Activated CD8-positive, alpha-beta memory T cell treated with anti-CD3 and anti-CD28 coated beads, Interleukin-2, amount 50 U/mL, for 1 hour (primary cell): ENCODE results near the gene USP35.

Experiments
- DNase-seq: peaks from one replicate; pipeline ENCODE4 v3.0.0-alpha.2; 2020; ENCODE audit errors: extremely low read depth

USP35 gene

GRCh38 chr11:78199015-78199652 lies 10.4 kb downstream of the USP35 start:
- no peak for DNase-seq

DNA sequence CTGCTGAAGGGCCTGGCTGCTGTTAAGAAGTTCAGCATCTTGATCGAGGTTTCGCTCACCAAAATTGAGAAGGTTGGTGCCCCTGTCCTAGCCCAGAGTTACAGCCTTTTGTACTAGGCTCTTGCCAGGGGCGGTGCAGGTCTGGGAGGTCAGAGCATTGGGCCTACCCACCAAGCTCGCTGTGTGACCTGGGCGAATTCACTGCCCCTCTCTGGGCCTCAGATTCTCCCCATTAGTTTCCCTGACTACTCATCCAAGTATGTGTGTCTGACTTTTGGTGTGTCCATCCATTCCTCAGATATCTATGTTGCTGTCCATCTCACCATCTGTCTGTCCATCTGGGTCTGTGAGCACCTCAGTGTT lies 10.9 kb downstream of the USP35 start:
- no peak for DNase-seq

GRCh38 chr11:78200061-78200460 lies 11.3 kb downstream of the USP35 start:
- DNase-seq: no peak

DNA sequence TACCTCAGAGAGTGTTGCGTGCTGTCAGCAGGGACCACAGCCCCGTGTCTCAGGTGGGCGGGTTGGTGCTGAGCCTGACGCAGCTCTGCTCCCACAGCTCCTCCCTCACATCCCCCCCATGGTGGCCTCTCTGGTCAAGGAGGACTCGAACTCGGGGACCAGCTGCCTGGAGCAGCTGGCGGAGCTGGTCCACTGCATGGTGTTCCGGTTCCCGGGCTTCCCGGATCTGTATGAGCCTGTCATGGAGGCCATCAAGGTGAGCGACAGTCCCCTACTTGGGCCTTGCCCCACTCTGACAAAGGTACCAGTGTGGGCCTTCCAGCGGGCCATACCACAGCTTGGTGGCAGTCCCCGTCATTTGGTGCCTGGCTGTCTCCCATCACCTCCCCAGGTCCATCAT lies 11.8 kb downstream of the USP35 start:
- no peak for DNase-seq

- no peak for DNase-seq
Observed at GRCh38 chr11:78201096-78201818, 12.5 kb downstream of the USP35 start.

- peak; percentile 54 for DNase-seq
Observed at GRCh38 chr11:78202733-78203167, 14.0 kb downstream of the USP35 start.

- peak; percentile 60 for DNase-seq
Observed at GRCh38 chr11:78203184-78203583, 14.5 kb downstream of the USP35 start.

DNA sequence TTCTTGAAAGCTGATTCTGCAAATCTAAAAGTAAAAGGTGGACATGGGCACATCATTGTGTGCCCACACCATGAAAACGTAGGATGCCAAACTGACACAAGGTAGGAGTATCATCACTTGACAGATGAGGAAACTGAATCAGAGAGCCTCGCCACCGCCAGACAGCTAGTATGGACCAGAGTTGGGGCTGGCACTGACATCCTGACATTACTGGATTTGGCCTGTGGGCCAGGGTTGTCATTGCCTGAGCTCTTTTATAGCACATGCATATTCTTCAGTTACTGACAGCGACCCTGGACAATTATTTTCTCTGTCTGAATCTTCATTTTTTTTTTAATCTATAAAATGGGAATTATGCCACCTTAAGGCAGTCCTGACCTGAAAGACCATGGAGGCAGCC lies 16.5 kb downstream of the USP35 start:
- DNase-seq: no peak

- no peak for DNase-seq
Observed at GRCh38 chr11:78205691-78206090, 17.0 kb downstream of the USP35 start.

- no peak for DNase-seq
Observed at GRCh38 chr11:78207532-78208256, 19.0 kb downstream of the USP35 start.

DNA sequence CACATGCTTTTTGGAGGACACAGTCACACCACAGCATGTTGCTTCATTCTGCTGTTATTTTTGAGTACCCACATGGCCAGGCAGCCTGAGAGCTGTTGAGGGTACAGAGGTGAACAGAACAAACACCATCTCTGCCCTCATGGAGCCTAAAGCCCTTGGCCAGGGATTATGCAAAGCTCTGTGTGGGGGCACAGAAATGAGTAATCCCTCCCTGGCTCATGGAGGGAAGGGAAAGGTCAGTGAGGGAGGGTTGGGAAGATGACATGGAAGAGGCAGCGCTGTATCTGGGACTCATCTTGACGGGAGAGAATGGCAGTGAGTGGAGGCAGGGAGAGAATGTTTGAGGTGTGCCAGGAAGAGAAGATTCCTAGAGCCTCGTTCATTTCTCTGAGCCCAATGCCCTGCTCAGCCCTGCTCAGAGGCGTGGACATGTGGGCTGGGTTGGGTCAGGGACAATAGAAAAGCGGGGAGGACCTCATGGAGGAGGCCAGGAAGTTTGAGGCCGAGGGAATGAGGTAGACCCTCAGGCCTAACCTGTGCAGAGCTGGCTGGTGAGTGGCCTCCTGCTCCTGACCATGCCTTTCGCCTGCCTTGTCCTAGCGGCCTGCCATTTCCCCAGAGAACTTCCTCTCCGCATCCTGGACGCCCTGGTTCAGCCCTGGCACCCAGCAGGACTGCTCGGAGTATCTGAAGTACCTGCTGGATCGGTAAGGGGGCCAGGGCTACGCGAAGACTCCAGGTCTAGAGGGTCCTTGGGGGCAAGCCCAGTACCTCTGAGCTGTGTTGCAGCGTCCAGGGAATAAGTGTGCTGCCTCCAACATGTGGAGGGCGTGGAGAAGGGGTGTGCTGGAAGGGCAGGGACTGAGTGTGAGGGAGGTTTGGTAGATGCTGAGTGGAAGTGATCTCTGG lies 19.8 kb downstream of the USP35 start:
- DNase-seq: no peak

- no peak for DNase-seq
Observed at GRCh38 chr11:78209478-78209877, 20.8 kb downstream of the USP35 start.

GRCh38 chr11:78210000-78210608 lies 21.4 kb downstream of the USP35 start:
- no peak for DNase-seq

DNA sequence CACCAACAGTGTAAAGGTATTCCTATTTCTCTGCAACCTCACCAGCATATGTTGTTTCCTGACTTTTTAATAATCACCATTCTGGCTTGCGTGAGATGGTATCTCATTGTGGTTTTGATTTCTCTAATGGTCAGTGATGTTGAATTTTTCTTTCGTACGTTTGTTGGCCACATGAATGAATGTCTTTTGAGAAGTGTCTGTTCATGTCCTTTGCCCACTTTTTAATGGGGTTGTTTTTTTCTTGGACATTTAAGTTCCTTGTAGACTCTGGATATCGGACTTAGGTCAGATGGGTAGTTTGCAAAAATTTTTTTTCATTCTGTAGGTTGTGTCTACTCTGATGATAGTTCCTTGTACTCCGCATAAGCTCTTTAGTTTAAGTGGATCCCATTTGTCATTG lies 22.8 kb downstream of the USP35 start:
- no peak for DNase-seq

GRCh38 chr11:78212586-78213371 lies 24.1 kb downstream of the USP35 start:
- DNase-seq: no peak

- DNase-seq: no peak
Observed at GRCh38 chr11:78213526-78214330, 25.0 kb downstream of the USP35 start.

- no peak for DNase-seq
Observed at GRCh38 chr11:78214331-78215194, 25.8 kb downstream of the USP35 start.

DNA sequence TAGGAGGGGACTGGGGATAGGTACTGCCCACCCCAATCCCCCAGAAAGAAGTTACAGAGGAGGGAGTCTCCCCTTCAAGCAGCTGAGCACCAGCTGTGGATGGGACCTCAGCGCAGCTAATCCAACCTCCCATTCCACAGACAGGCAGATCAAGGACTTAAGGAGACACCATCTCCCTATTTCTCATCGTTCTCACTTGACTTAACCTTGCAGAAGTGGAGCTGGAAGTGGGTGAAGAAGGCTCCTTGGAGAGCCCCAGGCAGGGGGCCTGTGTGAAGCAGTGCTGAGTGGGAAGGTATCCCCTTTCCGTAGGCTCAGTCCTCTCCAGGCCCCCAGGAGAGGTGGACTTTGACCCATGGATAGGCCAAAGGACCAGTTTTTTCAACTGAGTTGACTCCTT lies 27.3 kb downstream of the USP35 start:
- DNase-seq: no peak
